Activated CD4-positive, CD25-positive, alpha-beta regulatory T cell treated with anti-CD3 and anti-CD28 coated beads, Interleukin-2, amount 50 U/mL, for 72 hours (primary cell): Measurements from ENCODE around the gene ERAS.
"Not testable (repeated sequence)": the region's sequence is repeated elsewhere in the genome, so short reads cannot be mapped to it uniquely, and the experiment has no call there.

Experiments used
- DNase-seq: peaks from one replicate; pipeline ENCODE4 v3.0.0; 2021

Gene ERAS

DNA sequence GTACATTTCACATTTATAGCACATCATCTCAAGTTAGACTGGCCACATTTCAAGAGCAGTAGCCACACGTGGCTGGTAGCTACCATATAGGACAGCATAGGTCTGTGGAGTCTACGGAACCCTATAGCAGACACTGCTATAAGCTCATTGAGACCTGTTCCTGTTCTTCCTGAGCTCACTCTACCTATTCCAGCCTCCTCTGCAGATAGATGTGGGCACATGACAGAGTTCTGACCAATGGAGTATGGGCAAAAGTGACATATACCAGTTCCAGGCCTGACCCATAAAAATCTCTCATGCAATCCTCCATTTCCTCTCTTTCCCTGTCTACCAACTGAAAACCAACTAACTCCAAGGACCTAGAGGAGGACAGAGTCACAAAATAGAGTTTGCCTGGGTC lies 28.0 kb upstream of the ERAS start:
- DNase-seq = no peak

DNA sequence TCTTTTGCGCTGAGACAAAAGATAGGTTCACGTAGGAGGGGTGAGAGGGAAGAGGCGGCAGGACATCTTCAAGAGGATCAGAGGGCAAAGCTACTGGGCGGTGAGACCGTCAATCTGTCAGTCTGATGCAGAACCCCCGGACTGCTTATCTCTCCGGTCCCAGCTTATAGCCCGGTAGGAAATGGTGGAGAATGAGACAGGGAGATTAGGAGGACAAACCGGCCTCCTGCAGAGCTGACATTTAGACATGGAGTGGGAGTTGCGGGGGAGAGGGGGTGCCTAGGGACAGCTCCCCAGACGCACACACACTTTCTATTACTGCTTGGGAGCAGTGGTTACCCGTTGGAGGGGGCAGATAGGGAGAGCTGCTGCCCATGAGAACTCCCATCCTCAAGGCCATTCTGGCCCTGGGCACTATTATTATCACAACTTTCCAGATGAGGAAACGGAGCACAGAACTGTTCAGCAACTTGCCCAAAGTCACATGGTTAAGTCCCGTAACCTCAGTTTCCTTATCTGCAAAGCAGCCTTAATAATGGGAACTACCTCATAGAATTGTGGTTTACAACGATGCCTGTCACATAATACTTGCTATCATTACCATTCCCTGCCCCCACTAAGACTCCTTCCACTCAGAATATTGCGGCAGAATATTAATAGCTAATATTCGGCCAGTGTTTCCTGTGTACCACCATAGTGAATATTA lies 25.6 kb upstream of the ERAS start:
- DNase-seq = no peak

DNA sequence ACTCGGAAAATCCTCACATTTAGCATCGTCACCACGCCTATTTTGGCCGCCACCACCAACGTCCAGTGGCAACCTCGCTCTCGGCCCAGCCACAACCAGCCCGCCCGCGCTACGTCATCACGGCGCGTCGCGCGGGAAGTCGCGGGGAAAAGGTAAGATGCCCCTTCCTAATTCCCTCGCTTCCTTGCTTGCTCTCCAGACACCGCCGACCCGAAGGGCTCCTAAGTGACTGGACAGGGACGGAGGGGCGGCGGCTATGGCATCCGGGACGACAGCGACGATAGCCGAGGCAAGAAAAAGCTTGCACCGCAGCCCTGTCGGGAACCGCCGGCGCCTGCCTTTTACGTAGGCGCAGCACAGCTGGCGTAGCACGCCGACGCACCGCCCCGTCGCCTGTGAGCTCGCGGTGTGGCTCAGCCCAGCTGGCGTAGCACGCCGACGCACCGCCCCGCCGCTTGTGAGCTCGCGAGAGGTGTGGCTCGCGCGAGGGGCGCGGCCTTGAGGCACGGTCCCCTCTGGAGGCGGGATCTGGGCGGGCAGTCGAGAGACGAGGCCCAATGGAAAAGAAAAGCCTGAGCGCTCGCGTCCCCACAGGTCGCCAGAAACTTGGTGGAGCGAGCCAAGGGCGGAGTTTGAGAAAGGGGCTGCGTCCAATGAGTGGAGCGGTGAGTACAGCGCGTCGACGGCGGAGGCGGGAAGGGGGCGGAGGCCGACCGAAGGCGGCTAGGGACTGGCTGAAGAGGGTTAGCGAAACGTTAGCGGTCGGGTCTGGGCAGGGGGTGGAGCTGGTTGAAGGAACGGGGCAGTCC lies 24.8 kb upstream of the ERAS start, which contains the start of gene HDAC6:
Gene HDAC6 (plus strand): TSS at position 788 of the 809 bp plus-strand sequence. CDS start 626 bp downstream, outside the sequence.
- DNase-seq = peak; percentile 90

DNA sequence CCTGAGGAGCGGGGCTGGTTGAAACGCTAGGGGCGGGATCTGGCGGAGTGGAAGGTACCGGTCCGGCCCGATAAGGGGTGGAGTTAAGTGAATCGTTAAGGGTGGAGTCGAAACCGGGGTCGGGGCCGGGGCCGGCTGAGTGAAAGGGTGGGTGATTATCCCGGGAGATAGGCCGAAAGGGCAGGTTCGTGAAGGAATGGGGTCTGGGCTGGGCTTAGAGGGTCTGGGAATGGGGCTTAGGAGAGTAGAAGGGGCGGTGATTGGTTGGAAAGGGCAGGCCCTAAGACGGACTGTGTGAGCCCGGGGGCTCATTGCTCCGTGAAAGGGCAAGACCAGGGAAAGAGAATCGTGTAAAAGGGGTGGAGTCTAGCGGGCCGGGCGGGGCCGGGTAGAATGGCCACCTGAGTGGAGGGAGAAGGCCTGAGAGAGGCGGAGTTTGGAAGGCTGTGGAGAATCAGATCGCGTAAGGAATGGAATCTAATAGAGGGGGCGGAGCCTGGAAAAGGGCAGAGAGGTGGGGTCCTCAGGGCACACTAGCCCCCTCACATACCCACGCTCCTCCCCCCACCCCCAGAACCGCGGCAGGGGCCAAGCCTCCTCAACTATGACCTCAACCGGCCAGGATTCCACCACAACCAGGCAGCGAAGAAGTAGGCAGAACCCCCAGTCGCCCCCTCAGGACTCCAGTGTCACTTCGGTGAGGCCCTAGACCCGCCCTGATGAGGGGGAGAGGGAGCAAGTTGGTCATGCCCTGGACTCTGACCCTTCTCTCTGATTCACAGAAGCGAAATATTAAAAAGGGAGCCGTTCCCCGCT lies 24.0 kb upstream of the ERAS start:
- DNase-seq = peak; percentile 72

DNA sequence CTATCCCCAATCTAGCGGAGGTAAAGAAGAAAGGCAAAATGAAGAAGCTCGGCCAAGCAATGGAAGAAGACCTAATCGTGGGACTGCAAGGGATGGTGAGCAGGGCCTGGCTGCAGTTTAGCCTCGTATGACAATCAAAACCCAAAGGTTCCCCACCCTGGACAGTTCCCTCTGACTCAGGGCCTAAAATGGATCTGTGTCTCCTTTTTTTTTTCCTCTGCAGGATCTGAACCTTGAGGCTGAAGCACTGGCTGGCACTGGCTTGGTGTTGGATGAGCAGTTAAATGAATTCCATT lies 23.5 kb upstream of the ERAS start:
- no peak for DNase-seq

DNA sequence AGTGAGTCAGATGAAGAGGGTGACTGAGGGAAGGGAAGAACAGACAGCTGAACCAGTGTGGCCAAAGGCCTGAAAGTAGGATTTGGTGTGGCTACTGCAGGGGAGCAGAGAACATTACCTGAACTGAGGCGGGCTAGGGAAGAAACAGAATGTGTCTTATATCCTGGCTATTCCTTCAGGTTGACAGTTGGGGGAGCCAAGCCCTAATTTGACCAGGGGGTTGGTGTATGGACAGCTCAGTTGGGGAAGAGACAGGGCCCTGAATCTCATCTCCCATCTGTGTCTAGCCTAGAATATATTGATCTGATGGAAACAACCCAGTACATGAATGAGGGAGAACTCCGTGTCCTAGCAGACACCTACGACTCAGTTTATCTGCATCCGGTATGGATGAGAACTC lies 20.2 kb upstream of the ERAS start:
- no peak for DNase-seq

DNA sequence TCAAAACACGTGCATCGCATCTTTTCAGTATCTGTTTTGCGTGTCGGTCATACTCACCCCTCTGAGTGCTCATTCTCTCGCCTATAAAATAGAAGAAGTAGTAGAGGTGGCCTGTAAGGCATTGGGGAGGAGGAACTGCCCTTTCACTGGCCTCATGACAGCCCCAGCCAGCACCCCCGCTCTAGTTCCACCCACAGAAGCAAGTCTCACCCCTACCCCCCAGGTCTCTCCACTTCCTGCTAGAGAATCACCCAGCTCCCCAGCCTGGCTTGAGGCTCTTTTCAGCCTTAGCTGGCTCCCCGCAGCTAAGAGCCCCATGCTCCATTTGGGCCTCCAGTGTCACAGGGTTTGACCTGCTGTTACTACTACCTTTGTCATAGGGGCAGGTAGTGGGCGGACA lies 12.7 kb upstream of the ERAS start:
- DNase-seq = no peak

DNA sequence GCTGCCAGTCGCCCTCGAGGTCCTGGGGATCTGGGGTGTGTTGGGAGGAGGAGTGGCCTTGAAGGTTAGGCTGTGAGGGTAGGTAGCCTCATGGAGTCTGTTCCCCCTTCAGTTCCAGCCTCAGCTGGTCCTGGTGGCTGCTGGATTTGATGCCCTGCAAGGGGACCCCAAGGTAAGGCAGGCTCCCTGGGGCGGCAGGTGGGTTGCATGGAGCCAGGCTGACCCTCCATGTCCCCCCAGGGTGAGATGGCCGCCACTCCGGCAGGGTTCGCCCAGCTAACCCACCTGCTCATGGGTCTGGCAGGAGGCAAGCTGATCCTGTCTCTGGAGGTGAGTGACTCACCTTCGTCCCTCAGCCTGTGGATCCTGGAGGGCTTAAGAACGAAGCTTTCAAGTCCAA lies 11.6 kb upstream of the ERAS start:
- DNase-seq = no peak

DNA sequence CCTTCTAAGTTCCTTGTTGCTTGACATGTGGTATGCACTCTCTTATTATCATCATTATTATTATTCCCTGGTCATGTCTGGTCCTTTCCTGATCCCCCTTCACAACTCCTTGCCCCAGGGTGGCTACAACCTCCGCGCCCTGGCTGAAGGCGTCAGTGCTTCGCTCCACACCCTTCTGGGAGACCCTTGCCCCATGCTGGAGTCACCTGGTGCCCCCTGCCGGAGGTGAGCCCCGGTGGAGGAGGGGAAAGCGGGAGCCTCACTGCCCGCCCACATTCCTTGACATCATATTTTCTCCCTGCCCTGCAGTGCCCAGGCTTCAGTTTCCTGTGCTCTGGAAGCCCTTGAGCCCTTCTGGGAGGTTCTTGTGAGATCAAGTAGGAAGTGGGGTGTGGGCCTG lies 11.0 kb upstream of the ERAS start:
- DNase-seq = no peak

DNA sequence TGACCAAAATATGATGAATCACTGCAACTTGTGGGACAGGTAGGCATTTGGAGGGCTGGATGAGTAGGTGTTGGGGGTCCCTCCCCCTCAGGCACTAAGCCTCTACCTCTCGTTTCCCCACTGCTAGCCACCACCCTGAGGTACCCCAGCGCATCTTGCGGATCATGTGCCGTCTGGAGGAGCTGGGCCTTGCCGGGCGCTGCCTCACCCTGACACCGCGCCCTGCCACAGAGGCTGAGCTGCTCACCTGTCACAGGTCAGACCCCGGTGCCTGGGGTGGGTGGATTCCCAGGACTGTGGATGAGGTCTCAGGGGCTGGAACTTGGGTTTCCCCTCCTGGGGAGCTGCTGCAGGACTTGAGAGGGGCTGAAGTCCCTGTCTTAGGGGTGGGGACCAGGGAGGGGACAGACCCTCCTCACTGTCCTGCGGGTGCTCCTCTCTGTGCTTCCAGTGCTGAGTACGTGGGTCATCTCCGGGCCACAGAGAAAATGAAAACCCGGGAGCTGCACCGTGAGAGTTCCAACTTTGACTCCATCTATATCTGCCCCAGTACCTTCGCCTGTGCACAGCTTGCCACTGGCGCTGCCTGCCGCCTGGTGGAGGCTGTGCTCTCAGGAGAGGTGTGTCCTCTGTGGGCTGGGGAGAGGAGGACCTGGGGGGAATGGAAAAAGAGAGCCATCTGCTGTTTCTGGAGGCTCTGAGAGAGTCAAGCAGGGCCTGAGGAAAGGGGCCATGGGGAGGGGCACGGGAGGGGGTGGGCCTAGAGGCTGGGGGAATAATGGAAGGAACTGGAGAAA lies 10.1 kb upstream of the ERAS start:
- DNase-seq = no peak

DNA sequence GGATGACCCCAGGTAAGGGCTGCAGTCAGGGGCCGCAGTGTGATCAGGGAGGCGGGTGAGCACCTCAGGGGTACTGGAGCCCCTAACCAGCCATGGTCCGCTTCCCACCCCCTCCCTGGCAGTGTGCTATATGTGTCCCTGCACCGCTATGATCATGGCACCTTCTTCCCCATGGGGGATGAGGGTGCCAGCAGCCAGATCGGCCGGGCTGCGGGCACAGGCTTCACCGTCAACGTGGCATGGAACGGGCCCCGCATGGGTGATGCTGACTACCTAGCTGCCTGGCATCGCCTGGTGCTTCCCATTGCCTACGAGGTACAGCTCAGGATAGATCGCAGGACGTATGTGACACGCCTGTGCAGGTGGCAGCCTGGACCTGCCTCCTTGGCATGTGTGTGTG lies 8.2 kb upstream of the ERAS start:
- no peak for DNase-seq

DNA sequence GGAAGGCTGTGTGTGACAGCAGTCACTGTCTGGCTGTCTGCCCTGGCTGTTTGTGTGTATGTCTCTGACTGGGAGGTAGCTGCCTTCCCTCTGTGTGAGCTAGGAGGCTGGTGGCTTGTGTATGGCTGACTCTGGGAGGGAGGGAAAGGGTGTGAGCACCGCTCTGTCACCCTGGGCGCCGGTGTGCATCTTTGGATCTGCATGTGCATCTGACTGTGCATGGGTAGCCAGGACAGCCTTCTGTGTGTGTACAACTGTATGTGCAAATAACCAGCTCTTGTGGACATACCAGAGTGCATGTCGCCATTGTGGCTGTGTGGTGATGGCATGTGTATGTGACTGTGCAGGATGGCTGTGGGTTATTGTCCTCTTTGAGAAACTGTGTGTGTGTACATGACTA lies 7.4 kb upstream of the ERAS start:
- DNase-seq = no peak

DNA sequence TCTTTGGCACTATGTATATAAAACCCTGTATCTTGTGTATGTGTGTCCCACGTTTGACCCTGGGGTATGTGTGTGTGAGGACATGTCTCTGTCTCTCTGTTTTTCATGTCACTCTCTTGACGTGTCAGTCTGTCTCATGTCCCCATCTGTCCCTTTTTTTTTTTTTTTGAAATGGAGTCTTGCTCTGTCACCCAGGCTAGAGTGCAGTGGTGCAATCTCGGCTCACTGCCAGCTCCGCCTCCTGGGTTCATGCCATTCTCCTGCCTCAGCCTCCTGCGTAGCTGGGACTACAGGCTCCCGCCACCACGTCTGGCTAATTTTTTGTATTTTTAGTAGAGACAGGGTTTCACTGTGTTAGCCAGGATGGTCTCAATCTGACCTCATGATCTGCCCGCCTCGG lies 6.9 kb upstream of the ERAS start:
- DNase-seq = not testable (repeated sequence)

DNA sequence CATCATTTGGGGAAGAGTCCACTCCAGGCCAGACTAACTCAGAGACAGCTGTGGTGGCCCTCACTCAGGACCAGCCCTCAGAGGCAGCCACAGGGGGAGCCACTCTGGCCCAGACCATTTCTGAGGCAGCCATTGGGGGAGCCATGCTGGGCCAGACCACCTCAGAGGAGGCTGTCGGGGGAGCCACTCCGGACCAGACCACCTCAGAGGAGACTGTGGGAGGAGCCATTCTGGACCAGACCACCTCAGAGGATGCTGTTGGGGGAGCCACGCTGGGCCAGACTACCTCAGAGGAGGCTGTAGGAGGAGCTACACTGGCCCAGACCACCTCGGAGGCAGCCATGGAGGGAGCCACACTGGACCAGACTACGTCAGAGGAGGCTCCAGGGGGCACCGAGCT lies 3.3 kb upstream of the ERAS start:
- DNase-seq = no peak

DNA sequence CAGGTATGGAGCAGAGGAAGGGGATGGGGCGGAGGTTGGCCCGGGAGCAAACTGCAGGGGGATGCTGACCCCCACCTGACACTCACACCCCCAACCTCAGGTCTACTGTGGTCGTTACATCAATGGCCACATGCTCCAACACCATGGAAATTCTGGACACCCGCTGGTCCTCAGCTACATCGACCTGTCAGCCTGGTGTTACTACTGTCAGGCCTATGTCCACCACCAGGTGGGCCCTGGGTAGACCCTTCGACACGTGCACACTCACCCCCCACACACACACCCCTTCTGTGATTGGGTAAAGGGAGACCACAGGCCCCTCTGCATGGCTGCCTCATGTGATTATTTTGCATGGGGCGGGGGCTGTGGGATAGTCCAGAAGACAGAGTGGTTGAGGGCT lies 2.2 kb upstream of the ERAS start:
- DNase-seq = no peak

DNA sequence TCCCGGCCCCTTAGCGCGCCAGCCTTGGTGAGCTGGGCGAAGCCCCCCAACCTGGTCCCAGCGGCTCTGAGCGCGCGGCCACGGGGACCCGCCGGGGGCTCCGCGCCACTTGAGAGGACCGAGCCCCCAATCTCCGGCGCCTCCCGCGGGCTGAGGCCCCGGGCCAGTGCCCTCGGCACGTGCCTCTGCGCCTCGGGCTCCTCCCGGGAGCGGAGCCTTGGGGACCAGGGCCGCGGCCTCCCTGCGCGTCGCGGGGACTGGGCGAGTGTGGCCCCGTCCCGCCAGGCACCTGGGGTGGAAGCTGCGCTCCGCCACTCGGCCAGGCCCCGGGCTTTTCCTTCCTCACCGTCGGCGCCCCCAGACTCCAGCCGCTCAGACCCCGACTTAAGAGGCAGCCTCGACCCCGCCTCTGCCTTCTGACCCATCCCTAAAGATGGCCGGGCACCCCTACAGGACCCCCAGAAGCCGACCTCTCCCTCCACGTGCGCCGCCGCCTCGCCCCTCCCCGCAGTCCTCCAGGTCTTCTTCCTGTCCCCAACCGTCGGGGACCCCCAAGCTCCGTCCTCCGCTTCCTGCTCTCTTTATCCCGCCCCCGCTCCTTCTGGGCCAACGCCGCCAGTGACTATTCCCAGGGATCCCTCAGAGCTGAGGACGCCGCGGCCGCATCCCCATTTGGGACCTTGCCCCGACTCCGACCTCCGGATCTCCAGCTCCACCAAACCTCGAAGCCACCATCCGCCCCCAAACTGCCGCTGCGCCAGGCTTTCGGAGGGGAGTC lies 752 bp downstream of the ERAS start:
- DNase-seq = no peak

DNA sequence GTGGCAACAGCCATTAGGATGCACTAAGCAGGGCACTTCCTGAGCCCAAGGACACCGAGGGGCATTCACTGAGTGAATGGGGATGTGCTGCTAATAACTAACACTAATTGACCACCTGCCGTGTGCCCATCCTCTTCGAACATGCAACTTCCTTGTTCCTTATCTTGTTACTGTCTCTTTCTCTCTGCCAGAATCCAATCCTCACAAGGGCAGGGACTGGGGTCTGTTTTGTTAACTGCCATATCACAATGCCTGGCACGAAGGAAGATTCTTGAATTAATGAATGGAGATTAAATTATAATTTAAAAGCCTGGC lies 1.3 kb downstream of the ERAS start:
- DNase-seq = no peak

DNA sequence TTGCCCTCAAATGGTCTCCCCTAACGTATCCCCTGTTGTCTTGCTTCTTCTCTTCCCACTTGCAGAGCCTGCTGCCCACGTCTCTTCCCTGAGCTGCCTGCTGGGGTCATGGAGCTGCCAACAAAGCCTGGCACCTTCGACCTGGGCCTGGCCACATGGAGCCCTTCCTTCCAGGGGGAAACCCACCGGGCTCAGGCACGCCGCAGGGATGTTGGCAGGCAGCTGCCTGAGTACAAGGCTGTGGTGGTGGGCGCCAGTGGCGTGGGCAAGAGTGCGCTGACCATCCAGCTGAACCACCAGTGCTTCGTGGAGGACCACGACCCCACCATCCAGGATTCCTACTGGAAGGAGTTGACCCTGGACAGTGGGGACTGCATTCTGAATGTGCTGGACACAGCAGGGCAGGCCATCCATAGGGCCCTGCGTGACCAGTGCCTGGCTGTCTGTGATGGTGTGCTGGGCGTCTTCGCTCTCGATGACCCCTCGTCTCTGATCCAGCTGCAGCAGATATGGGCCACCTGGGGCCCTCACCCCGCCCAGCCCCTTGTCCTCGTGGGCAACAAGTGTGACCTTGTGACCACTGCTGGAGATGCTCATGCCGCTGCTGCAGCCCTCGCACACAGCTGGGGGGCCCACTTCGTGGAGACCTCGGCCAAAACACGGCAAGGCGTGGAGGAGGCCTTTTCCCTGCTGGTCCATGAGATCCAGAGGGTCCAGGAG lies 2.9 kb downstream of the ERAS start:
- DNase-seq = no peak

DNA sequence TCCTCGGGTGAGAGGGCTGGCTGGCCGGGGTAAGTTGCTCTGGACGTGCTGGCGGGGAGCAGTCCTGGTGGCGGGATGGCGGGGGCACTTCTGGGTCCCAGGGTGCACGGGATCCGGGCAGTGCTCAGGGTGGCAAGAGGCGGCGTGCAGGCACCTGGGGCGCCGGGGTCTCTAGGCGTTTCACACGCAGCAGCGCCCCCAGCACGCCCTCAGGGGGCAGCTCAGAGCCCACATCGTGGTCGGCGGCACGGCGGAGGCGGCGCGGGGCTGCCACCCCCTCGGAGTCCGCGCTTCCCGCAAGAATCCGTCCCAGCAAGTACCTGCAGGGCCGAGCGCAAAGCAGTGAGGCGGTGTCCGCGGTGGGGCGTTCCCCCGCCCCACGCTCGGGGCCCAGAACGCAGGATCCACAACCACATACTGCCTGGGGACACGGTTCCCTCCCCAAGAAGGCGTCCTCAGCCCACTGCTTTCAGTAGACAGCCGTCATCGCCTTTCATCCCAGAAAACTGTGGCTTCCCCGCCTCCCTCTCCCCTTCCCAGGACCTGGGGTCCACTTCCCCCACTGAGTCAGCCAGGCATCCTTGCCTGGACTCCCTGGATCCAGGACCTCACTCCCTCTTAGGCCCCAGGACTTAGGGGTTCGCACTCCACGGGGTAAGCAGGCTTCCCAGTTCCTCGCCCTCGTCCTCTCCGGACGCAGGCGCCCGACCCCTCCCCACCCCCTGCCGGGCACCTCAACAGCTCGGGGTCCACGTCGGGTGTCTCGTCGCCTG lies 5.0 kb downstream of the ERAS start:
- no peak for DNase-seq

DNA sequence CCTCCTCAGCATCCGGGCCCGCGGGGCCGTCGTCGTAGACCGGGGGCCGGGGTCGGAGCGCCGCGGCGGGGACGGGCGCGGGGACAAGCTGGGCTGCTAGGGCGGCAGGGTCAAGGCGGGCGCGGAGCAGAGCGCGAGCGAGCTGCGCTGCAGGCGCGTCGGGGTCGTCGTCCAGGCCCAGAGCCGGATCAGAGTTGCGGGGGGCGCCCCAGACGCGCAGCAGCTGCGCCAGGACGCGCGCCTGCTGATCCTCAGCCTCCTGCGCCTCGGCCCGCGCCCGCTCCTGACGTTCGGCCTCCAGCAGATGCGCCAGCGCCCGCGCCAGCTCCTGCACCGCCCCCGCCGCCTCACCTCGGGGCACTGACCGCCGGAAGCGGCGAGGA lies 5.6 kb downstream of the ERAS start:
- no peak for DNase-seq

DNA sequence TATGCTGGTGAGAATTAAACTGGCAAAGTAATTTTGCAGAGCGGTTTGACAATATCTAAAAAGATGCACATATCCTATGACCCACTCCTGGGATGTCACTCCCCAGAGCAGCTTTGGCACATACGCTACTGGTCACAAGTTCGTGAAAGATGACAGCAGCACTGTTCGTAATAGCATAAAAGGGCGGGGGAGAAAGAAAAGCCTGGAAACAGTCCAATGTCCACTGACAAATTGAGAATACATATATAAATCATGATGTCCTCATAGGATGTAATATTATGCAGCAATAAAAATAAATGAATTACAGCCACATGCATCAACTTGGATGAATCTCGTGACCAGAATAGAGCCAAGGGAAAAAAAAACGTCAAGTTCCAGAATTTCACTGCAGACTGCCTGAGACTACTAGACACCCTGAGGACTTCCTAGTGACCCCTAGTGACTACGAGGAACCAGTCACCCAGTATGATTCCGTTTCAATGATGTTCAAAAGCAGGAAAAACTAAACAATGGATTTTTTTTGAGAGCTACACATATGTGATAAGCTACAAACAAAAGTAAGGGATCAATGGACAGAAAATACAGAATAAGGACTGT lies 7.3 kb downstream of the ERAS start:
- no peak for DNase-seq
